Measurements from ENCODE around the gene EPC2. TPM values are rescaled to one million over a fixed set of nuclear protein-coding genes. Genes with fewer than 3 reads are reported as not detected.

Gene EPC2
- total and polyA plus RNA-seq, 2 experiments from 2014 or later = 4.2 to 20.0 TPM

GRCh38 chr2:148642112-148642744, 2.3 kb upstream of the EPC2 start:
- H3K36me3 ChIP-seq (ENCODE audit: low read depth) = no peaks in the 10 kb centered on the region
- no peak for TF ChIP-seq EZH2phosphoT487 (IDR thresholded peaks at IDR 0.05; ENCODE audit: insufficient read depth, low read depth)
- no peak for TF ChIP-seq EZH2 (IDR thresholded peaks at IDR 0.05; ENCODE audit: insufficient read depth, poor library complexity, severe bottlenecking)
- no peak for DNase-seq
- H3F3A ChIP-seq (ENCODE audit: insufficient read depth) = 0 out of 2 replicates have a peak, but pooled peaks cover 8% of the 10 kb centered on the region
- H3K27me3 ChIP-seq (replicated peaks; ENCODE audit: insufficient read depth) = no peaks in the 10 kb centered on the region; the same call in 1 of the 2 replicates
- no peaks in the 10 kb centered on the region for H3K9me2 ChIP-seq (ENCODE audit: insufficient read depth)
- H3K4me3 ChIP-seq = no peak overlapping the region
- WGBS, 2 experiments (ENCODE audit: low coverage in 1 of 2, low lambda C conversion rate in 2 of 2, missing lambda C conversion rate in 2 of 2) = 4 to 6% methylated on average over 2 of the region's 2 CpGs
- no peak overlapping the region for H3K9ac ChIP-seq
- H2AFZ ChIP-seq = no peak overlapping the region
- H3K9me3 ChIP-seq (ENCODE audit: low read depth) = no peaks in the 10 kb centered on the region
- no peaks in the 10 kb centered on the region for H4K20me1 ChIP-seq (ENCODE audit: insufficient read depth)
- no peak overlapping the region for H3K4me2 ChIP-seq (ENCODE audit: unreplicated experiment)
- peaks cover 19% of the 10 kb centered on the region for H3K79me2 ChIP-seq (ENCODE audit: insufficient read depth)
- H3K4me1 ChIP-seq (ENCODE audit: insufficient read depth) = 0 out of 2 replicates have a peak, but pooled peaks cover 5% of the 10 kb centered on the region
- H3K27ac ChIP-seq = no peak overlapping the region
- in situ Hi-C loops (cut with MboI) = loop anchor here (25.0 kb wide), 2 partner anchors 670 to 920 kb away; no protein-coding TSS in a partner anchor

- Histone ChIP-seq H3F3A (ENCODE audit: insufficient read depth) (0 out of 2 replicates have a peak, but pooled peaks cover 8% of the 10 kb centered on the region), H2AFZ (no peak overlapping the region), H3K9me3 (ENCODE audit: low read depth) (no peaks in the 10 kb centered on the region), H3K27ac (no peak overlapping the region), H4K20me1 (ENCODE audit: insufficient read depth) (no peaks in the 10 kb centered on the region), H3K9ac (no peak overlapping the region), H3K9me2 (ENCODE audit: insufficient read depth) (no peaks in the 10 kb centered on the region), H3K4me2 (ENCODE audit: unreplicated experiment) (no peak overlapping the region), H3K36me3 (ENCODE audit: low read depth) (no peaks in the 10 kb centered on the region), H3K4me1 (ENCODE audit: insufficient read depth) (0 out of 2 replicates have a peak, but pooled peaks cover 5% of the 10 kb centered on the region), H3K4me3 (no peak overlapping the region), H3K79me2 (ENCODE audit: insufficient read depth) (peaks cover 27% of the 10 kb centered on the region), H3K27me3 (replicated peaks; ENCODE audit: insufficient read depth) (no peaks in the 10 kb centered on the region; the same call in 1 of the 2 replicates)
- 2 to 3% methylated on average over 3 of the region's 3 CpGs for WGBS, 2 experiments (ENCODE audit: low coverage in 1 of 2, low lambda C conversion rate in 2 of 2, missing lambda C conversion rate in 2 of 2)
- TF ChIP-seq EZH2 (IDR thresholded peaks at IDR 0.05; ENCODE audit: insufficient read depth, poor library complexity, severe bottlenecking) (no peak), EZH2phosphoT487 (IDR thresholded peaks at IDR 0.05; ENCODE audit: insufficient read depth, low read depth) (no peak)
- in situ Hi-C loops (cut with MboI) = loop anchor here (25.0 kb wide), 2 partner anchors 669 to 919 kb away; no protein-coding TSS in a partner anchor
- no peak for DNase-seq
Measured at GRCh38 chr2:148642891-148643416, 1.6 kb upstream of the EPC2 start.

- in situ Hi-C loops (cut with MboI) = loop anchor here (25.0 kb wide), 2 partner anchors 669 to 919 kb away; no protein-coding TSS in a partner anchor
- H3K27ac ChIP-seq = no peak overlapping the region
- H3K4me2 ChIP-seq (ENCODE audit: unreplicated experiment) = peak overlapping the region; percentile 78
- H3K9me2 ChIP-seq (ENCODE audit: insufficient read depth) = no peaks in the 10 kb centered on the region
- peaks cover 31% of the 10 kb centered on the region for H3K79me2 ChIP-seq (ENCODE audit: insufficient read depth)
- no peaks in the 10 kb centered on the region for H3K9me3 ChIP-seq (ENCODE audit: low read depth)
- H3K4me1 ChIP-seq (ENCODE audit: insufficient read depth) = 0 out of 2 replicates have a peak, but pooled peaks cover 5% of the 10 kb centered on the region
- H3F3A ChIP-seq (ENCODE audit: insufficient read depth) = 0 out of 2 replicates have a peak, but pooled peaks cover 8% of the 10 kb centered on the region
- DNase-seq = no peak
- peak overlapping the region; percentile 96 for H2AFZ ChIP-seq
- H3K27me3 ChIP-seq (replicated peaks; ENCODE audit: insufficient read depth) = no peaks in the 10 kb centered on the region; the same call in 1 of the 2 replicates
- no peaks in the 10 kb centered on the region for H3K36me3 ChIP-seq (ENCODE audit: low read depth)
- 14 to 15% methylated on average over 5 of the region's 5 CpGs for WGBS, 2 experiments (ENCODE audit: low coverage in 1 of 2, low lambda C conversion rate in 2 of 2, missing lambda C conversion rate in 2 of 2)
- H3K4me3 ChIP-seq = peak overlapping the region; percentile 90; the same call in 1 of the 2 replicates
- H3K9ac ChIP-seq = no peak overlapping the region
- H4K20me1 ChIP-seq (ENCODE audit: insufficient read depth) = no peaks in the 10 kb centered on the region
- TF ChIP-seq EZH2 (IDR thresholded peaks at IDR 0.05; ENCODE audit: insufficient read depth, poor library complexity, severe bottlenecking) (no peak), EZH2phosphoT487 (IDR thresholded peaks at IDR 0.05; ENCODE audit: insufficient read depth, low read depth) (no peak)
Measured at GRCh38 chr2:148643421-148643820, 1.1 kb upstream of the EPC2 start.

GRCh38 chr2:148644883-148645538, 460 bp downstream of the EPC2 start:
- 1% methylated on average over 49 to 63 of the region's 69 CpGs for WGBS, 2 experiments (ENCODE audit: low coverage in 1 of 2, low lambda C conversion rate in 2 of 2, missing lambda C conversion rate in 2 of 2)
- in situ Hi-C loops (cut with MboI) = loop anchor here (25.0 kb wide), 2 partner anchors 667 to 917 kb away; no protein-coding TSS in a partner anchor
- Histone ChIP-seq H4K20me1 (ENCODE audit: insufficient read depth) (peaks cover 12% of the 10 kb centered on the region), H3K4me2 (ENCODE audit: unreplicated experiment) (peak overlapping the region; percentile 84), H3K27ac (peak overlapping the region; percentile 90), H3K9me3 (ENCODE audit: low read depth) (no peaks in the 10 kb centered on the region), H3K4me1 (ENCODE audit: insufficient read depth) (0 out of 2 replicates have a peak, but pooled peaks cover 5% of the 10 kb centered on the region), H2AFZ (peak overlapping the region; percentile 96), H3K9me2 (ENCODE audit: insufficient read depth) (no peaks in the 10 kb centered on the region), H3K27me3 (replicated peaks; ENCODE audit: insufficient read depth) (no peaks in the 10 kb centered on the region), H3K9ac (peak overlapping the region; percentile 91), H3K4me3 (peak overlapping the region; percentile 90), H3F3A (ENCODE audit: insufficient read depth) (0 out of 2 replicates have a peak, but pooled peaks cover 8% of the 10 kb centered on the region), H3K79me2 (ENCODE audit: insufficient read depth) (peaks cover 47% of the 10 kb centered on the region), H3K36me3 (ENCODE audit: low read depth) (no peaks in the 10 kb centered on the region)
- TF ChIP-seq EZH2phosphoT487 (IDR thresholded peaks at IDR 0.05; ENCODE audit: insufficient read depth, low read depth) (no peak), EZH2 (IDR thresholded peaks at IDR 0.05; ENCODE audit: insufficient read depth, poor library complexity, severe bottlenecking) (no peak)
- peak; percentile 97 for DNase-seq

Measured in GM23248 (cell line).